CD14-positive monocyte (primary cell): ENCODE results near the gene CRYBG1. TPM values are rescaled to one million over a fixed set of nuclear protein-coding genes. Genes with fewer than 3 reads are reported as not detected.

Experiments used
- DNase-seq, 3 donors: peaks; one replicate each; pipeline ENCODE4 v3.0.0-alpha.2; 2011 to 2022
- H2AFZ ChIP-seq: 2 replicates; pipeline ENCODE4 v1.6.0; 2012; ENCODE audit warnings: mild to moderate bottlenecking, low read depth, low read length, inconsistent platforms; ENCODE audit not compliant: insufficient read depth, poor library complexity, severe bottlenecking
- H3K27ac ChIP-seq, 2 donors: 1 replicate in 1 of 2; 2 replicates in 1 of 2; pipeline ENCODE4 v1.5.1; 2012 to 2013; ENCODE audit warnings: low read length in 2 of 2, control low read depth in 1 of 2, inconsistent platforms in 1 of 2, low read depth in 1 of 2, mild to moderate bottlenecking in 1 of 2
- H3K27me3 ChIP-seq, 2 donors: one replicate each; pipeline versions ENCODE4 v1.6.0 to v1.6.1; 2011 to 2013; ENCODE audit warnings: low read length in 2 of 2; ENCODE audit not compliant: control insufficient read depth in 2 of 2, insufficient read depth in 2 of 2
- H3K36me3 ChIP-seq, 2 donors: replicated peaks in 1 of 2; 1 replicate in 1 of 2; 2 replicates in 1 of 2; pipeline versions ENCODE4 v1.5.1 to v1.6.1; 2012 to 2013; ENCODE audit warnings: low read length in 2 of 2, control low read depth in 1 of 2, inconsistent platforms in 1 of 2, mild to moderate bottlenecking in 1 of 2; ENCODE audit not compliant: insufficient read depth in 2 of 2, control insufficient read depth in 1 of 2
- H3K4me1 ChIP-seq, 2 donors: 1 replicate in 1 of 2; 2 replicates in 1 of 2; pipeline versions ENCODE4 v1.5.1 to v1.6.1; 2012 to 2013; ENCODE audit warnings: low read length in 2 of 2, control low read depth in 1 of 2, inconsistent platforms in 1 of 2, mild to moderate bottlenecking in 1 of 2, moderate library complexity in 1 of 2; ENCODE audit not compliant: insufficient read depth in 2 of 2, control insufficient read depth in 1 of 2
- H3K4me2 ChIP-seq: replicated peaks from 2 replicates; pipeline ENCODE3; 2012; ENCODE audit warnings: low read length, moderate library complexity, mild to moderate bottlenecking; ENCODE audit not compliant: poor library complexity, severe bottlenecking; ENCODE audit errors: extremely low read depth
- H3K4me3 ChIP-seq, 3 experiments: fragments of 200-600 bp in 1 of 3; sonication (generic) in 1 of 3; replicated peaks in 1 of 3; 1 replicate in 2 of 3; 2 replicates in 1 of 3; pipeline ENCODE4 v1.5.1; 2011 to 2013; ENCODE audit warnings: low read length in 3 of 3, mild to moderate bottlenecking in 3 of 3, control low read depth in 2 of 3, low read depth in 2 of 3, inconsistent platforms in 1 of 3, moderate library complexity in 1 of 3
- H3K79me2 ChIP-seq: 2 replicates; pipeline ENCODE4 v1.6.0; 2012; ENCODE audit warnings: mild to moderate bottlenecking, control low read depth, inconsistent platforms, low read length, moderate library complexity; ENCODE audit not compliant: insufficient read depth
- H3K9ac ChIP-seq: 2 replicates; pipeline ENCODE4 v1.6.0; 2017; ENCODE audit warnings: low read length, mild to moderate bottlenecking; ENCODE audit not compliant: insufficient read depth, poor library complexity, severe bottlenecking
- H3K9me3 ChIP-seq, 2 donors: replicated peaks in 1 of 2; 1 replicate in 1 of 2; 2 replicates in 1 of 2; pipeline versions ENCODE4 v1.5.1 to v1.6.1; 2012 to 2013; ENCODE audit warnings: low read length in 2 of 2, control low read depth in 1 of 2; ENCODE audit not compliant: control insufficient read depth in 1 of 2, insufficient read depth in 1 of 2
- H4K20me1 ChIP-seq: 2 replicates; pipeline ENCODE4 v1.6.0; 2012; ENCODE audit warnings: mild to moderate bottlenecking, low read length, control low read depth, moderate library complexity; ENCODE audit not compliant: insufficient read depth
- H3K27ac Mint-ChIP-seq, 7 donors: one replicate each; pipeline ENCODE4 v1.8.0; 2020; ENCODE audit warnings: mild to moderate bottlenecking in 7 of 7, mixed read lengths in 7 of 7, moderate library complexity in 6 of 7, inconsistent platforms in 2 of 7
- H3K27me3 Mint-ChIP-seq, 3 donors: one replicate each; pipeline ENCODE4 v1.8.0; 2021 to 2022; ENCODE audit warnings: low read depth in 3 of 3, mild to moderate bottlenecking in 3 of 3, mixed read lengths in 3 of 3, moderate library complexity in 3 of 3, inconsistent platforms in 1 of 3
- H3K36me3 Mint-ChIP-seq, 2 donors: one replicate each; pipeline ENCODE4 v1.8.0; 2020; ENCODE audit warnings: mixed read lengths in 2 of 2, inconsistent platforms in 1 of 2, mild to moderate bottlenecking in 1 of 2
- H3K4me1 Mint-ChIP-seq: one replicate; pipeline ENCODE4 v1.8.0; 2020; ENCODE audit warnings: mild to moderate bottlenecking, mixed read lengths
- H3K4me3 Mint-ChIP-seq, 2 donors: one replicate each; pipeline ENCODE4 v1.8.0; 2020; ENCODE audit warnings: mild to moderate bottlenecking in 2 of 2, mixed read lengths in 2 of 2, moderate library complexity in 1 of 2
- H3K9me3 Mint-ChIP-seq, 7 donors: one replicate each; pipeline ENCODE4 v1.8.0; 2020 to 2022; ENCODE audit warnings: mixed read lengths in 7 of 7, mild to moderate bottlenecking in 6 of 7, moderate library complexity in 6 of 7, inconsistent platforms in 2 of 7
- CTCF ChIP-seq: fragments of 200-600 bp; IDR thresholded peaks from one replicate; pipeline ENCODE4 v1.8.0; 2022; ENCODE audit warnings: antibody characterized with exemption, mild to moderate bottlenecking
- WGBS: methylation state at CpG from one replicate; pipeline ENCODE4 v1.1.5; 2013; ENCODE audit warnings: missing lambda C conversion rate; ENCODE audit not compliant: insufficient coverage; 5-methylcytosine and 5-hydroxymethylcytosine counted together
- intact Hi-C, 2 donors: fragments of 100-400 bp; cut with micrococcal nuclease; formaldehyde crosslinking; loops; one replicate each; pipeline versions ENCODE4 v1.15.0 to v1.15.1; 2023
- polyA plus RNA-seq, 3 donors: library from polyadenylated mRNA; depleted of rRNA in 1 of 3; unstranded in 2 of 3; stranded (reverse) in 1 of 3; fragments of 300-500 nt in 2 of 3; fragments of >200 nt in 1 of 3; fragmentation: Illumina TruSeq in 2 of 3; gene quantifications; 1 replicate in 2 of 3; 2 replicates in 1 of 3; pipeline ENCODE4 v1.2.3, GENCODE V29; 2012 to 2021

The CRYBG1 gene
- polyA plus RNA-seq, 3 donors, result 7.9 to 11.9 (median 11.1) TPM

- Histone ChIP-seq H3K79me2 (no peaks in the 10 kb centered on the region), H3K9me3 (no peaks in the 10 kb centered on the region), H3K9ac (no peak overlapping the region), H3K27ac (no peak overlapping the region), H3K27me3 (peaks cover 9 to 11% of the 10 kb centered on the region in 2 donors), H4K20me1 (no peaks in the 10 kb centered on the region), H2AFZ (no peak overlapping the region), H3K4me2 (no peak overlapping the region), H3K36me3 (no peaks in the 10 kb centered on the region), H3K4me3 (no peak overlapping the region), H3K4me1 (no peaks in the 10 kb centered on the region)
- TF ChIP-seq CTCF, result no peak
- DNase-seq, result no peak
- H3K4me1 Mint-ChIP-seq, result no peaks in the 10 kb centered on the region
- peaks cover 13 to 30% (median 24%) of the 10 kb centered on the region in 3 donors for H3K27me3 Mint-ChIP-seq
- no peak overlapping the region for H3K27ac Mint-ChIP-seq
- peaks cover 0 to 1% (median 0%) of the 10 kb centered on the region in 7 donors for H3K9me3 Mint-ChIP-seq
- intact Hi-C loops, result loop anchor here (10.0 kb wide), 3 partner anchors 116 to 1014 kb away; partner anchors contain the start of genes ATG5 (in 1 of the 2), BEND3 (in 1 of the 2) and PDSS2 (in 1 of the 2)
- no peak overlapping the region for H3K4me3 Mint-ChIP-seq
- no peaks in the 10 kb centered on the region for H3K36me3 Mint-ChIP-seq
- no CpG with 5 or more reads among the region's 2 CpGs for WGBS
These were observed 80.0 kb downstream of the CRYBG1 start for GRCh38 chr6:106440546-106440945.

- no peaks in the 10 kb centered on the region for H3K79me2 ChIP-seq
- H3K4me3 ChIP-seq, result no peak overlapping the region
- TF ChIP-seq CTCF, result no peak
- no peak overlapping the region for H3K27ac ChIP-seq
- peaks cover 13 to 29% (median 26%) of the 10 kb centered on the region in 3 donors for H3K27me3 Mint-ChIP-seq
- no peak overlapping the region for H2AFZ ChIP-seq
- H3K4me1 ChIP-seq, result peaks cover 0 to under 1% of the 10 kb centered on the region in 2 donors
- no peak overlapping the region for H3K27ac Mint-ChIP-seq
- intact Hi-C loops, result loop anchor here (10.0 kb wide), 3 partner anchors 118 to 1012 kb away; partner anchors contain the start of genes ATG5 (in 1 of the 2), BEND3 (in 1 of the 2) and PDSS2 (in 1 of the 2)
- whole genome bisulfite sequencing, result no CpG with 5 or more reads among the region's 3 CpGs
- H3K4me2 ChIP-seq, result no peak overlapping the region
- no peak overlapping the region for H3K9ac ChIP-seq
- no peaks in the 10 kb centered on the region for H3K36me3 ChIP-seq
- H3K9me3 Mint-ChIP-seq, result peaks cover 0 to 1% (median 0%) of the 10 kb centered on the region in 7 donors
- H3K27me3 ChIP-seq, result peaks cover 9 to 11% of the 10 kb centered on the region in 2 donors
- peaks cover 2% of the 10 kb centered on the region for H3K4me1 Mint-ChIP-seq
- peak overlapping the region in 1 of 2 donors; percentile 11 for H3K4me3 Mint-ChIP-seq
- no peaks in the 10 kb centered on the region for H3K9me3 ChIP-seq
- no peaks in the 10 kb centered on the region for H3K36me3 Mint-ChIP-seq
- DNase-seq, result no peak
- no peaks in the 10 kb centered on the region for H4K20me1 ChIP-seq
These were observed 81.9 kb downstream of the CRYBG1 start for GRCh38 chr6:106442395-106442794.
